HepG2 (cell line): ENCODE data around the gene TRAPPC3. TPM values are rescaled to one million over a fixed set of nuclear protein-coding genes. Genes with fewer than 3 reads are reported as not detected.

Experiments used
- ASH2L ChIP-seq: fragments of 300-600, 200-600 bp; sonication (generic); IDR thresholded peaks from 2 replicates; pipeline ENCODE4 v1.7.0; 2017; ENCODE audit warnings: low read depth, mild to moderate bottlenecking, moderate library complexity, mixed read lengths, low read length; ENCODE audit not compliant: insufficient read length
- CBFB ChIP-seq: sonication (generic); formaldehyde crosslinking; IDR thresholded peaks from 2 replicates; pipeline ENCODE4 v1.4.0; 2020; ENCODE audit warnings: missing genetic modification reagents
- ELF4 ChIP-seq: sonication (generic); formaldehyde crosslinking; IDR thresholded peaks from 2 replicates; pipeline ENCODE4 v1.5.0; 2020; ENCODE audit warnings: missing genetic modification reagents, mild to moderate bottlenecking, moderate library complexity, borderline replicate concordance
- GATAD2A ChIP-seq: IDR thresholded peaks from 2 replicates; pipeline ENCODE4 v1.6.1; 2016
- KAT7 ChIP-seq: IDR thresholded peaks from 2 replicates; pipeline ENCODE4 v1.6.1; 2018; ENCODE audit warnings: borderline replicate concordance, missing compliant biosample characterization
- MYNN ChIP-seq: sonication (generic); formaldehyde crosslinking; IDR thresholded peaks from 2 replicates; pipeline ENCODE4 v1.4.0; 2020; ENCODE audit warnings: mild to moderate bottlenecking, low read depth, missing genetic modification reagents
- PAF1 ChIP-seq: IDR thresholded peaks from 2 replicates; pipeline ENCODE4 v1.6.1; 2016; ENCODE audit warnings: missing genetic modification reagents, missing compliant biosample characterization
- POLR2G ChIP-seq: fragments of 200-400 bp; formaldehyde crosslinking; IDR thresholded peaks from 2 replicates; pipeline ENCODE4 v1.6.1; 2018; ENCODE audit warnings: mild to moderate bottlenecking, low read depth, low read length, moderate library complexity
- RARG ChIP-seq: sonication (generic); formaldehyde crosslinking; IDR thresholded peaks from 2 replicates; pipeline ENCODE4 v1.4.0; 2020; ENCODE audit warnings: low read depth, mild to moderate bottlenecking, missing genetic modification reagents
- RNF2 ChIP-seq: fragments of 450-650 bp; conservative IDR thresholded peaks from 2 replicates; pipeline ENCODE4 v1.6.1; 2016; ENCODE audit warnings: low read depth
- SETDB1 ChIP-seq: sonication (generic); formaldehyde crosslinking; IDR thresholded peaks from 2 replicates; pipeline ENCODE4 v1.5.1; 2020; ENCODE audit warnings: missing genetic modification reagents, mild to moderate bottlenecking, borderline replicate concordance
- SP2 ChIP-seq: sonication (generic); formaldehyde crosslinking; IDR thresholded peaks from 2 replicates; pipeline ENCODE4 v1.5.1; 2020; ENCODE audit warnings: mild to moderate bottlenecking, missing genetic modification reagents
- ZBTB38 ChIP-seq: sonication (generic); formaldehyde crosslinking; IDR thresholded peaks from 2 replicates; pipeline ENCODE4 v1.5.1; 2020; ENCODE audit warnings: mild to moderate bottlenecking, missing genetic modification reagents
- ZFYVE20 ChIP-seq: sonication (generic); formaldehyde crosslinking; IDR thresholded peaks from 2 replicates; pipeline ENCODE4 v1.8.0; 2023; ENCODE audit warnings: low read depth, mild to moderate bottlenecking, moderate library complexity, missing genetic modification reagents, borderline replicate concordance
- ZNF230 ChIP-seq: sonication (generic); formaldehyde crosslinking; IDR thresholded peaks from 2 replicates; pipeline ENCODE4 v1.4.0; 2020; ENCODE audit warnings: mild to moderate bottlenecking, missing genetic modification reagents
- ZNF703 ChIP-seq: sonication (generic); formaldehyde crosslinking; IDR thresholded peaks from 2 replicates; pipeline ENCODE4 v1.5.1; 2020; ENCODE audit warnings: missing genetic modification reagents, mild to moderate bottlenecking, moderate library complexity, borderline replicate concordance
- ZNF883 ChIP-seq: sonication (generic); formaldehyde crosslinking; IDR thresholded peaks from 2 replicates; pipeline ENCODE4 v1.5.1; 2020; ENCODE audit warnings: mild to moderate bottlenecking, missing genetic modification reagents; ENCODE audit errors: not compliant biosample characterization
- polyA plus RNA-seq, 8 experiments: library from polyadenylated mRNA; depleted of rRNA in 3 of 8; stranded (reverse) in 7 of 8; unstranded in 1 of 8; fragments of >200 nt; fragmentation: Illumina TruSeq in 4 of 8; extraction: Trizol in 4 of 8; gene quantifications; 2 replicates each; pipeline versions ENCODE4 v1.2.1 to v1.2.3, GENCODE V29; 2011 to 2016; ENCODE audit warnings: low read depth in 4 of 8, missing spikeins in 1 of 8, mixed read lengths in 1 of 8; ENCODE audit not compliant: insufficient read depth in 1 of 8
- total RNA-seq, 5 experiments: library from RNA; depleted of rRNA; stranded (reverse); fragments of >200 nt; fragmentation: Illumina TruSeq; extraction: Trizol; gene quantifications; 2 replicates each; pipeline ENCODE4 v1.2.3, GENCODE V29; 2016; ENCODE audit warnings: low read depth in 1 of 5
- TF ChIP-seq, protein P1 (sequence below): sonication (generic); formaldehyde crosslinking; IDR thresholded peaks from 2 replicates; pipeline ENCODE4 v1.5.1; 2020; ENCODE audit warnings: mild to moderate bottlenecking, missing genetic modification reagents
- TF ChIP-seq, protein P2 (sequence below): IDR thresholded peaks from 2 replicates; pipeline ENCODE4 v1.6.1; 2016
- TF ChIP-seq, protein P3 (sequence below): sonication (generic); formaldehyde crosslinking; conservative IDR thresholded peaks from 2 replicates; pipeline ENCODE4 v1.8.0; 2022; ENCODE audit warnings: missing genetic modification reagents
- TF ChIP-seq, protein P4 (sequence below): sonication (generic); formaldehyde crosslinking; IDR thresholded peaks from 2 replicates; pipeline ENCODE4 v1.5.0; 2020; ENCODE audit warnings: mild to moderate bottlenecking, missing genetic modification reagents, borderline replicate concordance

Gene TRAPPC3
- total and polyA plus RNA-seq, 2 of the 13 experiments (the other 11 are each of a cell fraction or from before 2014, with no cell fraction given), result 53.7 to 62.4 TPM

DNA sequence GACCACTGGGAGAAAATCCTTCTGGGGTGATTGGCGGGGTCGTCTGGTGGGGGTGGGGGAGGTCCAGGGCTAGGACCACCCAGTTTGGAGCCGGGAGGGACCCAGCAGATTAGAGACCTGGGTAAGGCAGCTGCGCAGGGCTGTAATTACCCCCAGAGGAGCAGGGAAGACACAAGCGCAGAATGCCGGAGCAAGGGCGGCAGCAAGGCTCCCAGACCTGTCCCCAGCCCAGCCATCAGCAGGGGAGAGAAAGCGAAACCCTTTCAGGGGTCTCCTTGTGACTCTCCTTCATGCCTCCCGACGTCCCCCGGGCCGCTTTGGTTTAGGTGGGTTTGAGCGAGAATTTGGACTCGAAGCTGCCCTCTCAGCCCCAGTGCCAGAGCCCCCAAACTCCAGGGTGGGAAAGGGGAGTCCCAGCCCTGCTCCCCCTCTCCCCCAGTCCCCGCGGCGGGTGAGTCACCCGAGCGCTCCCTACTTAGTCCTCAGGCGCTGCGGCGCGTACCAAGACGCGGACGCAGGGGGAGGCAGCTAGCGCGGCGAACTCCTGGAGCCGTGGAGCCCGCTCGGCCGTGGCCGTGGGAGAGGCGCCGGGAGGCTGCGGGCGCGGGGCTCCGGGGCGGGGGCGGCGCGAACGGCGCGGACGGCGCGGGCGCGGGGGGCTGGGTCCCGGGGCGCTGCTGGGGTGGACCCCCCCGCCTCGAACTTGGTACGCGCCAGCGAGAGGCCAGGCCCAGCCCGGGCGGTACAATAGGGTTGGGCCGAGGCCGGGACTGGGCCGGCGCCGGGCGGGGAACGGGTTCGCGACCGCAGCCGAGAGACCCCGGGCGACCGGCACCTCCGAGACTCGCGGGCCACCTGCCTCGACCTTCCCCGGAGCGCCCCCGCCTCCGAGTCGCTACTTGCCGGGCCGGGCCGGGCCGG lies 6.4 kb upstream of the TRAPPC3 start, which contains the start of gene MAP7D1 (continued):
- TF ChIP-seq POLR2G (peak; percentile 88), ZBTB38 (CRISPR knock-in tag) (no peak), CBFB (CRISPR knock-in tag) (no peak), PAF1 (CRISPR knock-in tag) (no peak), SETDB1 (CRISPR knock-in tag) (no peak), RNF2 (no peak), ASH2L (peak; percentile 35), ELF4 (CRISPR knock-in tag) (no peak), ZNF883 (CRISPR knock-in tag) (no peak), ZNF703 (CRISPR knock-in tag) (no peak), ZFYVE20 (CRISPR knock-in tag) (no peak), KAT7 (CRISPR knock-in tag) (no peak), MYNN (CRISPR knock-in tag) (no peak), SP2 (no peak), ZNF230 (no peak), RARG (no peak), GATAD2A (CRISPR knock-in tag) (peak; percentile 36; the same call in 1 of the 2 replicates)
- TF ChIP-seq, protein P1, sequence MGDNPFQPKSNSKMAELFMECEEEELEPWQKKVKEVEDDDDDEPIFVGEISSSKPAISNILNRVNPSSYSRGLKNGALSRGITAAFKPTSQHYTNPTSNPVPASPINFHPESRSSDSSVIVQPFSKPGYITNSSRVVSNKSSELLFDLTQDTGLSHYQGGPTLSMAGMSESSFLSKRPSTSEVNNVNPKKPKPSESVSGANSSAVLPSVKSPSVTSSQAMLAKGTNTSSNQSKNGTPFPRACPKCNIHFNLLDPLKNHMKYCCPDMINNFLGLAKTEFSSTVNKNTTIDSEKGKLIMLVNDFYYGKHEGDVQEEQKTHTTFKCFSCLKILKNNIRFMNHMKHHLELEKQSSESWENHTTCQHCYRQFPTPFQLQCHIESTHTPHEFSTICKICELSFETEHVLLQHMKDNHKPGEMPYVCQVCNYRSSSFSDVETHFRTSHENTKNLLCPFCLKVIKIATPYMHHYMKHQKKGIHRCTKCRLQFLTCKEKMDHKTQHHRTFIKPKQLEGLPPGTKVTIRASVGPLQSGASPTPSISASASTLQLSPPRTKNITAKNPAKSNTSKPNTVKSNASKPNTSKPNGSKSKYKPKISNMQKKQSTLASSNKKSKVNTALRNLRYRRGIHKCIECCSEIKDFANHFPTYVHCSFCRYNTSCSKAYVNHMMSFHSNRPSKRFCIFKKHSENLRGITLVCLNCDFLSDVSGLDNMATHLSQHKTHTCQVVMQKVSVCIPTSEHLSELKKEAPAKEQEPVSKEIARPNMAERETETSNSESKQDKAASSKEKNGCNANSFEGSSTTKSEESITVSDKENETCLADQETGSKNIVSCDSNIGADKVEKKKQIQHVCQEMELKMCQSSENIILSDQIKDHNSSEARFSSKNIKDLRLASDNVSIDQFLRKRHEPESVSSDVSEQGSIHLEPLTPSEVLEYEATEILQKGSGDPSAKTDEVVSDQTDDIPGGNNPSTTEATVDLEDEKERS, result no peak
- TF ChIP-seq, protein P2, sequence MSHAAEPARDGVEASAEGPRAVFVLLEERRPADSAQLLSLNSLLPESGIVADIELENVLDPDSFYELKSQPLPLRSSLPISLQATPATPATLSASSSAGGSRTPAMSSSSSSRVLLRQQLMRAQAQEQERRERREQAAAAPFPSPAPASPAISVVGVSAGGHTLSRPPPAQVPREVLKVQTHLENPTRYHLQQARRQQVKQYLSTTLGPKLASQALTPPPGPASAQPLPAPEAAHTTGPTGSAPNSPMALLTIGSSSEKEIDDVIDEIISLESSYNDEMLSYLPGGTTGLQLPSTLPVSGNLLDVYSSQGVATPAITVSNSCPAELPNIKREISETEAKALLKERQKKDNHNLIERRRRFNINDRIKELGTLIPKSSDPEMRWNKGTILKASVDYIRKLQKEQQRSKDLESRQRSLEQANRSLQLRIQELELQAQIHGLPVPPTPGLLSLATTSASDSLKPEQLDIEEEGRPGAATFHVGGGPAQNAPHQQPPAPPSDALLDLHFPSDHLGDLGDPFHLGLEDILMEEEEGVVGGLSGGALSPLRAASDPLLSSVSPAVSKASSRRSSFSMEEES (CRISPR knock-in tag), result no peak
- TF ChIP-seq, protein P3, sequence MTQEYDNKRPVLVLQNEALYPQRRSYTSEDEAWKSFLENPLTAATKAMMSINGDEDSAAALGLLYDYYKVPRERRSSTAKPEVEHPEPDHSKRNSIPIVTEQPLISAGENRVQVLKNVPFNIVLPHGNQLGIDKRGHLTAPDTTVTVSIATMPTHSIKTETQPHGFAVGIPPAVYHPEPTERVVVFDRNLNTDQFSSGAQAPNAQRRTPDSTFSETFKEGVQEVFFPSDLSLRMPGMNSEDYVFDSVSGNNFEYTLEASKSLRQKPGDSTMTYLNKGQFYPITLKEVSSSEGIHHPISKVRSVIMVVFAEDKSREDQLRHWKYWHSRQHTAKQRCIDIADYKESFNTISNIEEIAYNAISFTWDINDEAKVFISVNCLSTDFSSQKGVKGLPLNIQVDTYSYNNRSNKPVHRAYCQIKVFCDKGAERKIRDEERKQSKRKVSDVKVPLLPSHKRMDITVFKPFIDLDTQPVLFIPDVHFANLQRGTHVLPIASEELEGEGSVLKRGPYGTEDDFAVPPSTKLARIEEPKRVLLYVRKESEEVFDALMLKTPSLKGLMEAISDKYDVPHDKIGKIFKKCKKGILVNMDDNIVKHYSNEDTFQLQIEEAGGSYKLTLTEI, result no peak
- TF ChIP-seq, protein P4, sequence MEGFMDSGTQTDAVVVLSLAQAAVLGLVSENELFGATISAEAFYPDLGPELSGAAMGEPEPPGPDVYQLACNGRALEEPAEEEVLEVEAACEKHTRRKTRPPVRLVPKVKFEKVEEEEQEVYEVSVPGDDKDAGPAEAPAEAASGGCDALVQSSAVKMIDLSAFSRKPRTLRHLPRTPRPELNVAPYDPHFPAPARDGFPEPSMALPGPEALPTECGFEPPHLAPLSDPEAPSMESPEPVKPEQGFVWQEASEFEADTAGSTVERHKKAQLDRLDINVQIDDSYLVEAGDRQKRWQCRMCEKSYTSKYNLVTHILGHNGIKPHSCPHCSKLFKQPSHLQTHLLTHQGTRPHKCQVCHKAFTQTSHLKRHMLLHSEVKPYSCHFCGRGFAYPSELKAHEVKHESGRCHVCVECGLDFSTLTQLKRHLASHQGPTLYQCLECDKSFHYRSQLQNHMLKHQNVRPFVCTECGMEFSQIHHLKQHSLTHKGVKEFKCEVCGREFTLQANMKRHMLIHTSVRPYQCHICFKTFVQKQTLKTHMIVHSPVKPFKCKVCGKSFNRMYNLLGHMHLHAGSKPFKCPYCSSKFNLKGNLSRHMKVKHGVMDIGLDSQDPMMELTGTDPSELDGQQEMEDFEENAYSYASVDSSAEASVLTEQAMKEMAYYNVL (CRISPR knock-in tag), result no peak
